SHP77 (cell line): ENCODE data around the gene TM9SF2.
"Not testable (repeated sequence)": the region's sequence is repeated elsewhere in the genome, so short reads cannot be mapped to it uniquely, and the experiment has no call there.

Experiments used
- DNase-seq, 2 experiments: peaks; one replicate each; lab custom pipeline; 2025; lab: John Stamatoyannopoulos, UW

Gene TM9SF2, protein sequence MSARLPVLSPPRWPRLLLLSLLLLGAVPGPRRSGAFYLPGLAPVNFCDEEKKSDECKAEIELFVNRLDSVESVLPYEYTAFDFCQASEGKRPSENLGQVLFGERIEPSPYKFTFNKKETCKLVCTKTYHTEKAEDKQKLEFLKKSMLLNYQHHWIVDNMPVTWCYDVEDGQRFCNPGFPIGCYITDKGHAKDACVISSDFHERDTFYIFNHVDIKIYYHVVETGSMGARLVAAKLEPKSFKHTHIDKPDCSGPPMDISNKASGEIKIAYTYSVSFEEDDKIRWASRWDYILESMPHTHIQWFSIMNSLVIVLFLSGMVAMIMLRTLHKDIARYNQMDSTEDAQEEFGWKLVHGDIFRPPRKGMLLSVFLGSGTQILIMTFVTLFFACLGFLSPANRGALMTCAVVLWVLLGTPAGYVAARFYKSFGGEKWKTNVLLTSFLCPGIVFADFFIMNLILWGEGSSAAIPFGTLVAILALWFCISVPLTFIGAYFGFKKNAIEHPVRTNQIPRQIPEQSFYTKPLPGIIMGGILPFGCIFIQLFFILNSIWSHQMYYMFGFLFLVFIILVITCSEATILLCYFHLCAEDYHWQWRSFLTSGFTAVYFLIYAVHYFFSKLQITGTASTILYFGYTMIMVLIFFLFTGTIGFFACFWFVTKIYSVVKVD

DNA sequence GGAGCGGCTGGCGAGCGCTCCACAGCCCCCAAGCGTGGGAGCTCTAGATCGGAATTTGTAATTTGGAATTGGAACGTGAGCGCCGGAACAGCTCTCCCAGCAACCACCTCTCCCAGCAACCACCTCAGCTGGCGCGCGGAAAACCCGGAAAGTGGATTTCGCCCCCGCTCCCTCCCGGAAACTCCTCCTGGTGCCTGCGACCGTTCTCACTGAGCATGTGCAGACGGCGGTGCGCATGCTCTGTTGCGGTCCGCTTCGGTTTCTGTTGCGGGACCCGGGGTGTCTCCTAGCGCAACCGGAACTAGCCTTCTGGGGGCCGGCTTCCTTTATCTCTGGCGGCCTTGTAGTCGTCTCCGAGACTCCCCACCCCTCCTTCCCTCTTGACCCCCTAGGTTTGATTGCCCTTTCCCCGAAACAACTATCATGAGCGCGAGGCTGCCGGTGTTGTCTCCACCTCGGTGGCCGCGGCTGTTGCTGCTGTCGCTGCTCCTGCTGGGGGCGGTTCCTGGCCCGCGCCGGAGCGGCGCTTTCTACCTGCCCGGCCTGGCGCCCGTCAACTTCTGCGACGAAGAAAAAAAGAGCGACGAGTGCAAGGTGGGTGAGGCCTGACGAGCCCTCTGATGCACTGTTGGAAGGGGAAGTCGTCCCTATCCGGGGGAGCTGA is at the start of gene TM9SF2:
Gene TM9SF2, plus strand, starts transcription at position 289 of the 664 bp plus-strand sequence. Its CDS starts 135 bp downstream, at position 424.
- DNase-seq = peak; percentile 97 to 98

DNA sequence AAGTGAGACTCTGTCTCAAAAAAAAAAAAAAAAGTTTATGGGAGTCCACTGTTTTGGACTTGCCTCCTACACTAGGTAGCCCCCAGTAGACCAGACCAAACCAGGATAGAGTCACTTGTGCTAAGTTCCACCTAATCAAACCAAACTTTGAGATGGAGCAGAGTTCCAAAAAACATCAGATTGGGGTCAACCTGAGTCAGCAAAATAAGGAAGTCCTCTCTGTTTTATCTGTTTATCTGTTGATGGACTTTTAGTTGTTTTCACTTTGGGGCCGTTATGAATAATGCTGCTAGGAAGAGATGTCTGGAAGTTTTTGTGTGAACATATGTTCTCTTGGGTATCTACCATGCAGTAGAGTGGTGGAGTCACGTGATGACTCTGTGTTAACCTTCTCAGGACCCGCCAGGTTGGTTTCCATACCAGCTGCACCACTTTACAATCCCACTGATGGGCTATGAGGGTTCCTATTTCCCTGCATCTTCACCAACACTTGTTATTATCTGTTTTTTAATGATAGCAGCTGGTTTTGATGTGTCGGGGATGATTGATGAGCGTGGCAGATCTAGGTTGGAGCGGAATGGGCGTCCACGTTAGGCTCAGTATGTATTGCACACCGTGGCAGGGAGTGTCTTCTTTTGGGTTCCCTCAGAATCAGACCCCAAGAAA is 46.6 kb upstream of the TM9SF2 start:
- no peak for DNase-seq

DNA sequence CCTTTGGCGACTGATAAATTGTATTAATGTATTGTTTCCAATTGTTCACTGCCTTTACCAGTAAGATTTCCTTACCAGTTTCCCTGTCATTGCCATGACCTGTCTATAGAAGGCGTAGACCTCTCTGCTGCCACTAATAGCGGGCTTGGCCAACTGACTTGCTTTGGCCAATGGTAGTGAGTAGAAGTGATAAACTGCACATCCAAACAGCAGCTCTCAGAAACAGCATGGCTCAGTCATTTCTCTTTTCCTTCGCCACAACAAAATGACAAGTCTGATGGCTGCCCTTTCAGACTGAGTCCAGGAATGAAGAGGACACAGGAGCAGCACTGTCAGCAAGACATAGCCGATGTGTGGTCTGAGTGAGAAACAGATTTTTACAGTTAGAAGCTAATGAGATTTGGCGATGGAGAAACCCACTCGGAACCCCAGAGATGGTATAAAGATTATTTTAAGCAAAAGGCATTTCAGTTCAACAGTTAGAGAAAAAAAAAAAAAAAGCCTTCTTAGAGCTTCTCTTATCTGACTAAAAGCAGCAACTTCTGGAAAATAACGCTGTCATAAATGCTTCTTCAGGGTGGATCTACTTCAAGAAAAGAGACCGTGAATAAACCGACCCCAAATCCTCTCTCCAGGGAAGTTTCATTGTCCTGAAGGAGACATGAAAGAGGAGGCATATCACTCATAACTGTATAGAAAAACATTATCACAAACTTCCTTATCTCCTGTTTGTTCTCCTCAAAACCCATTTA is 42.0 kb upstream of the TM9SF2 start:
- no peak for DNase-seq

DNA sequence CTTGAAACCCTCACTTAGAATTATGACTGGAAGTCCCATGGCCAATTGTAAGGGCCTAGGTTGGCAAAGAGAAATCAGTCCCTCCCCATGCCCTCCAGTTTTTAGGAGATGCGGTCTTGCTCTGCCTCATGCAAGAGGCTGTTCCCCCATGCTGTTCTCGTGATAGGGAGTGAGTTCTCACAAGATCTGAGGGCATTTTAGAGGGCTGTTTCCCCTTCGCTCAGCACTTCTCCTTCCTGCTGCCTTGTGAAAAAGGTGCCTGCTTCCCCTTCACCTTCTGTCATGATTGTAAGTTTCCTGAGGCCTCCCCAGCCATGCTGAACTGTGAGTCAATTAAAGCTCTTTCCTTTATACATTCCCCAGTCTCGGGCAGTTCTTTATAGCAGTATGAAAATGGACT is 40.5 kb upstream of the TM9SF2 start:
- DNase-seq = not testable (repeated sequence)

DNA sequence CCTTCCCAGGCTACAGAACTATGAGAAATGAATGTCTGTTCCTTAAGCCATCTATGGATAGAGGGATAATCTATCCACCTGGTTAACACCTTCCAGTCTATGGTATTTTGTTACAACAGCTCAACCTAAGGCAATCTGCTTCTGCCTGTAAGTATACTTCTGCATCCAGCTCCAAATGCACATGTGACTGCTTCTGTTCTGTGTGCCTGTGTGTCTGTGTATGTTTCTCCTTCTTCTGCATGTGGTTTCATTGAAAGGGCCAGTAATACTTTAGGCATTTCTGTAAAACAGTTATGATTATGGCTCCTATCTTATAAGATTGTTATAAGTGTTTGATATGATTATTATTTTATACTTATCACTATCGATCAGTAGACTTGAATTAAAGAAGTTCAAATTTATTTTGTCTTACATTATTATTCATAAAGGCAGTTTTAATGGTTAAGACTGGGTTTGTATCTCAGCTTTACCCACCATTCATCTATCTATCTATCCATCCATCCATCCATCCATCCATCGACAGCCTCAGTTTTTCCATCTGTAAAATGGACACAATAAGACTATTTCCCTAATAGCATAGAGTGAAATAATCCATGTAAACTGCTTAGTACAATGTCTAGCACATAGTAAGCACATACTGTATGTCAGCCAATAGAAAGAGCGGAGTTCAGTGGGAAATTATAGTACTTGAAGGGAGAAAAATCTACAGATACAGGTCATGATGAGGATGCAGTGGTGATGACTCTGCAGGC is 37.5 kb upstream of the TM9SF2 start:
- DNase-seq = no peak

DNA sequence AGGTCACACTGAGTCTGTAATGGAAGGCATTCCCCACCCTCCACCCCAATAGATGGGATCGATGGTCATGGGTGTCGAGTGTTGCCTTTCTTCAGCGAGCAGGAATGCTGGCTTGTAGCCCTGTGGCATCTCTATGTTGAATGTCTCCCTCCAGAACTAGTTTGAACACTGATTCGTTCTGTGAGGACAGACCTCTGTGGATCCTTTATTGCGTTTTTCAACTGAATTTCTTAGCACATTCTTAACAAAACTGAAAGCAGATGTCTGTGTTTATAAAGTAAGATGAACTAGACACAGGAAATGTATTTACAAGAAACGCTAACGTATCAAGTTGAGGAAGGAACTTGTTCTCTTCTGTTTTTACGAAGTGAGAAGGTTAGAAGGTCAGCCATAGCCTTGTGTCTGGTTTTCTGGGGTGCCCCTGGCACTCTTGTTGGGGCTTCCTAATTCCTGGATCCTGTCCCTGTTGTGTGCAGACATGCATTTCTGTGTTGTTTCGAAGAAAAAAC is 36.8 kb upstream of the TM9SF2 start:
- no peak for DNase-seq

DNA sequence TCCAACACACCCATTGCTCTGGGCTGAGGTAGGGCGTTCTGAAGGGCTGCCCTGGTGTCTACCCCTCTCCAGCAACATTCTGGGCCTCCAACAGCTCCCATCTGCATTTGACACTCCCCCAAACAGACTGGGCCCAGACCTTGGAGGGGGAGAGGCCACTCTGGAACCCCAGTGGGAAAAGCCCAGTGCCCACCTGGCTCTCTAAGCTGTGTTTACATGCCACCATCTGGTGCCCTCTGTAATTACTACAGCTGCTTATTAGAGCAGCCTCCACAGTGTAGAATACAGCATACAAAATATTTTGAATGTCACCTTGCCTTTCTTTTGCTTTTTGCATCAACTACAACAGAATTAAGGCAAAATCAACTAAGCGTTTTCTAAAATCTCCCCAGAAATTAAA is 35.8 kb upstream of the TM9SF2 start:
- peak; percentile 27 to 74 for DNase-seq

DNA sequence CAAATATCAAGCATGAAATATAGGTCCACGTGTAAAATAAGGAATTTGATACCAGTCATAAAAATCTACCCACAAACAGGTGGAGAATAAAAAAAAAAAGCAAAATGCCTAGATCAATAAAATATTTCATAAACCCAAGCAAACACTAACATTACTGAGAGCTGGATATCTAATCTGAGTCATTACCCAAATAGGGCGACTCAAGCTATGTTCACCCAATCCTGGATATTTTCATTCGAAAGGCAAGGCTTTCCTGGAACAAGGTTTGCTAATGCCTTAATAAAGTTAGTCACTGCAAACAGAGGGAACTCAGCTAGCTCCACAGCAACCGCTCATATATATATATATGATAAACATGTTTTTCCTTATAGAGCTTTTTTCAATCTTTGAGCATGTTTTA is 33.5 kb upstream of the TM9SF2 start:
- no peak for DNase-seq

DNA sequence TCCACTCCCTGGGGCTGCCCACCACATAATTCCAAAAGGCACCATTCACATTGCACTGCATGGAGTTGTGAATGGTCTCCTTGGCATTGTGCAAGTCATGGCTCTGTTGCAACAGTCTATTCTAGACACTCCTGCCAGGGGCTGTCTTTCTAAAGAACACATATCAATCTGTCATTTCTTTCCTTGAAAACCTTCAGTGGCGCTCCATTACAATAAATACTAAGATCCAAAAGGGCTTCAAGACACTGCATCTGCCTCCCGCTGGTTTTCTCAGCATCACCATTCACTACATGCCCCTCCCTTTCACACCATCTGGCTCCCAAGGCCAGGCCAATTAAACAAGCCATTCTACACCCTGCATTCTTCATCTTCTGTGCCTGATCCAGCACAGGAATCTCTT is 32.2 kb upstream of the TM9SF2 start:
- DNase-seq = no peak

DNA sequence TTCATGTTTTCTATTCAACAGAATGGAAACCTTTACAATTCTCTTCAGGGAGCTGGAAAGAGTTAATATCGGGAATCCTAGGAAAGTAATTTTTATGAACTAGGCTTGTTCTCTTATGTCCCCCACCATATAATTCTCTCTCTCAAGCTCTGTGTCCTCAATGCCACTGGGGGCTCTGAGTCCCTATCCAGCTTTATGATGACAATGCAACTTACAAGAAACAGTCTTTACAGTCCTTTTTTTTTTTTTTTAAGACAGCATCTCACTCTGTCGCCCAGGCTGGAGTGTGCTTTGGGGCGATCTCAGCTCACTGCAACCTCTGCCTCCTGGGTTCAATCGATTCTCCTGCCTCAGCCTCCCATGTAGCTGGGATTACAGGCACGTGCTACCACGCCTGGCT is 31.2 kb upstream of the TM9SF2 start:
- no peak for DNase-seq

DNA sequence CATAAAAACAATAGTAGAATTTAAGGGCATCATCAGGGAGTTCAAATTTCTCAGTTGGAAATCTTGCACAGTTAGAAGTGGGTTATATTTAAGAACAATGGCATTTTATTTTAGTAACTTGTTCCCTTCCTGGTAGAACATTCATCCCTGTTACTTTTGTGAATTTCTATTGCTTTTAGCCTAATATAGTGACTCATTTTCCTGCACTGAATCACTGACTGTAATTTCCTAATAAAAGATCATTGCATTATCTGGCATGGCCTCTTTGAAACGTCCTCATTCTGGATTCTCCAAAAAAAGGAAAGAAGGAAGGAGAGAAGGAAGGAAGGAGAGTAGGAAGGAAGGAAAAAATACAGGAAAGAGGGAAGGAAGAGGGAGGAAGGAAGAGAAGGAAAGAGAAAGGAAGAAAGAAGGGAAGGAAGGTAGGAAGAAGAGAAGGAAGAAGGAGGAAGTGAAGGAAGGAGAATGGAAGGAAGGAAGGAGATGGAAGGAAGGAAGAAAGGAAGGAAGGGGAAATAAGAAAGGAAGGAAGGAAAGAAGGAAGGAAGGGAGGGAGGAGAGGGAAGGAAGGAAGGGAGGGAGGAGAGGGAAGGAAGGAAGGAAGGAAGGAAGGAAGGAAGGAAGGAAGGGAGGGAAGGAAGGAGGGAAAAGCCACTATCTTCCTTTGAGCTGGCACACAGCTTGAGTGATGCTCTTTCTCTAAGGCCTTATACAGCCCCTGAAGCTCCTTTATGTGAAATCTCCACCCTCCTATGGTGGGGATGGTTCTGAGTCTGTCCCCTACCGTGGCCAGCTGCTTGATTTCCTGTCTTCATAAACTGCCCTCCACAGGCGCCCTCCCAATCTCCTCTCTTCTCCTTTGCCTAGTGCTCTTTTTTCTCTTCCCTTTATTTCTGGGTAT is 29.8 kb upstream of the TM9SF2 start:
- DNase-seq = no peak

DNA sequence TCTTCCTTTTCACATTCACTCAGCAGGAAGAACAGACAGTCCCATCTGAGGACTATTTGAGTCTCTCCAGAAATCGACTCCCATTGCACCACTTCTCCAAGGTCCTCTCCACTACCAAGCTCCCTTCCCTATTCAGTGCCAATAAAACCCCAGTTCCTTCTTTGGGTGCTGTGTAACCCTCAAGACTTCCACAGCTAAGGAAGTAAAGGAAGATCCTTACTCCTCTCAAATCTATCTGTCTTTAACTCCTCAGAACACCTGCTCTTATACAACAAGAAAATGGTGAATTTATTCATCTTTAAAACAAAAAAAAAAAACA is 29.2 kb upstream of the TM9SF2 start:
- no peak for DNase-seq

DNA sequence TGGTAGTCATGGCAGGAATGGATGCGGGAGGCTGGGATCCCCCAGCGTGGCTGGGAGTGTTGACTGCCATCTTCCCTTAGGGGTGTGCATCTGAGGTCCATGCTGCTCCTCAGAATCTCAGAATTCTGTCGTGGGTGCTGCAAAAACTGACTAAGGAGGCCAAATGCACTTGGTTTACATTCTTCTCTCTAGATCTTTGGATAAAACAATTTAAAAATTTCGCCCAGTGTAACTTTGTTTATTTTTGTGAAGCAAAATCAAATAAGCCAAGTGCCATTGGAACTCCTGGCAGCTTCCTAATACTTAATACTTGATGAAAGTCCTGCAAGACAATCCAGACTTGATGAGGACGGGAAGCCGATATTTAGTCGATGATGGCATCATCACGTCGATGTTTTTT is 27.8 kb upstream of the TM9SF2 start:
- no peak for DNase-seq

DNA sequence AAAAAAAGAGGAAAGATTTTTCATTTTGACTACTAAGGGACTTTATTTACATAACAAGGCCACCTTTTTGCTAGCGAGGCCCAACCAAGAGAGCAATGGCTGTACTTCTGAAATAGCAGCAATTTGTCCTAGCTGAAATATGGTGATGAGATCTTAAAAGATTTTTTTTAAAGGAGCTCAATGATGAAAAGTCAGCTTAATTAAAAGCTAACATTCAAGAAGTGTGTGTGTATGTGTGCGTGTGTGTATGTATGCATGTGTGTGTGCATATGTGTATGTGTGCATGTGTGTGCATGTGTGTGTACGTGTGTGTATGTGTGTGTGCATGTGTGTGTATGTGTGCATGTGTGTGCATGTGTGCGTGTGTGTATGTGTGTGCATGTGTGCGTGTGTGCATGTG is 24.6 kb upstream of the TM9SF2 start:
- DNase-seq = no peak

DNA sequence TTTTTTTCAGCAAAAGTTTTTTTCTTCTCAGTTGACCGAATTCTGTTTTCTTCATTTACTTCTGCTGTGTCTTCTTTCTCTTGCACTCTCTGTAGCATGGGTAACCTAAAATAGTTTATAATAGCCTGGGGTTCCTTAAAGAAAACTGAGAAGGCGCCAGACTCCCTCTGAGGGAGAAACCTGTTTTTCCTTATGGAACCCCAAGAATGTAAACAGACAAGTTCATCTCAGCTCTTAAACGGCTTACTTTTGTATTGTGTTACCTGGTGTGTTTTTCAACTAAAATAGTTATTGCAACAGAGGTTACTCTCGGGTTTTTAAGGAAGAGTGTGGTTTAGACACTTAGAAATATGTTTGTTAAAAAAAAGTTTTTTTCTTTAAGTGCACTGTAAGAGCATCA is 23.8 kb upstream of the TM9SF2 start:
- DNase-seq = no peak

DNA sequence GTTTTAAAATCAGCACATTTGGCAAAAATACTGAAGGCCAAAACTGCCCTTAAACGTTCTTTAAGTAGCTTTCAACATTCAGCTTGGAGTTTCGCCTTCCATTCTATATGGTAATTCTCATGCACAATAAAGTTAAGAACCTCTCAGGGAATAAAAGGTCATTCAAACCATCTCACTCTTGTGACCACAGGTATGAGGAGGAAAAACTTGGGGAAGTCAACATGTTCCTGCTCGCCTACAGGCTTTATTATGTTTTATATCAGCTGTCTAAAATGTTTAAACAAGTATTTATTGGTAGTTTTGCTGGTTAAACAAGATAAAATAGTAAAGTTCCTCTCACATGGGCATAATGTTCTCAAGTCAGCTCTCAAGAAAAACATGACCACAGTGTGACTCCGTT is 19.9 kb upstream of the TM9SF2 start:
- DNase-seq = no peak

DNA sequence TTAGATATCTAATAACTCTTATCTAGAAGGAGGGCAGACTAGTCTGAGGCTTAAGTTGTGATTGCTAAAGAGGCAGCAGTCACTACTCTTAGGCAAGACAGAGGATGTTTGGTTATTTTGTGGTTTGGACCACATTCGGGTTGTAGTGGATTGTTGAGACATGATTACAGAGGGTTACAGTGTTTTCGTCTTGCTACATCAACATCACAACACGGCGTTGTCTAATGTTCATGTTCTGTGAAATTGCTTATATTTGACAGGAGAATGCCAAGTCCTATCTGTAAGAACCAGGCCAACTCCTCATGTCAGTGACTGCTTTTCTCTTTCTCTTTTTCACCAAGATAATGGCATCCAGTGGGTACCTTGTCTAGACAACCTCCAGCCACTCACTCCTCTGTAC is 16.8 kb upstream of the TM9SF2 start:
- no peak for DNase-seq

DNA sequence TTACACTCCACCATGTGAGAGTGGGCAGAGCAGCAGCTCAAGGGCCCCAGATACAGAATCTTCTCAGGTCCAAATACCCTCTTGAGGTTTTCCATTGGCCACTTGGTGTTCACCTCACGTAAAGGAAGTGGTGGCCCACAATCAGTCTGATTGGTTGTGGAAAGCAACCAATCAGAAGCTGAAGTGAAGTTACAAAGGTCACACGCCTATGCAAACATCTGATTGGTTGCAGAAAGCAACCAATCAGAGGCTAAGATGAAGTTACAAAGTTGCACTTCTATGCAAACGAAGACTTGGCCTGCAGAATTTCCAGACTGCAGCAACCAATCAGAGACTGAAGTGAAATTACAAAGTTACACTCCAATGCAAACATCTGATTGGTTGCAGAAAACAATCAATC is 14.3 kb upstream of the TM9SF2 start:
- no peak for DNase-seq

DNA sequence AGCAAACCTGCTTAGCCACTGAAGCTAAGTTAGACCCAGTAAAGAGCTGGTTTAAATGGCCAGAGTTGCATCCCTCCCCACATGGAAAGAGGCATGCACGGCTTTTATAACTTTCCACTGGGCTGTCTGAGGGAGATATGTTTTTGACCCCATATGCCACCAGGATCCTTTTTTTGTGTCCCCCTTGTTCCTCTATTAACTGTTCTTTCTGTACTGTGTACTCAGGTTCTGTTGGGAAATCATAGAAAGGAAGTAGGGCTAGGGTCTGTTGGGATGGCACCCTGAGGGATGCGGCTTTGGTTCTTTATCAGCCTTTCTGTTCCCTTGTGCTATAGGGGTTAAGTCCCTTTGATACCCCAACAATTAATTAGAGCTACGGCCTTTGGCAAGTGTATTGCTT is 12.2 kb upstream of the TM9SF2 start:
- DNase-seq = no peak

DNA sequence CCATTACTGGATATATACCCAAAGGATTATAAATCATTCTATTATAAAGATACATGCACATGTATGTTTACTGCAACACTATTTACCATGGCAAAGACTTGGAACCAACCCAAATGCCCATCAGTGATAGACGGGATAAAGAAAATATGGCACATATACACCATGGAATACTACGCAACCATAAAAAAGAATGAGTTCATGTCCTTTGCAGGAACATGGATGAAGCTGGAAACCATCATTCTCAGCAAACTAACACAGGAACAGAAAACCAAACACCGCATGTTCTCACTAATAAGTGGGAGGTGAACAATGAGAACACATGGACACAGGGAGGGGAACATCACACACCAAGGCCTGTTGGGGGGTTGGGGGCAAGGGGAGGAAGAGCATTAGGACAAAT is 9.5 kb upstream of the TM9SF2 start:
- not testable (repeated sequence) for DNase-seq
